HepG2 (cell line): ENCODE results near the gene PIGZ. TPM values are rescaled to one million over a fixed set of nuclear protein-coding genes. Genes with fewer than 3 reads are reported as not detected.

Source experiments
- BHLHE40 ChIP-seq: IDR thresholded peaks from 2 replicates; pipeline ENCODE4 v1.6.1; 2011; ENCODE audit warnings: low read length, improper control_type of control experiment
- HNF4G ChIP-seq, 2 experiments: sonication (generic) in 1 of 2; formaldehyde crosslinking in 1 of 2; IDR thresholded peaks; 2 replicates each; pipeline versions ENCODE4 v1.4.0 to v1.6.1; 2011 to 2020; ENCODE audit warnings: borderline replicate concordance in 2 of 2, low read depth in 2 of 2, mild to moderate bottlenecking in 2 of 2, low read length in 1 of 2, missing genetic modification reagents in 1 of 2, moderate library complexity in 1 of 2
- KAT2B ChIP-seq: fragments of 150-350 bp; IDR thresholded peaks from 2 replicates; pipeline ENCODE4 v1.6.1; 2014; ENCODE audit warnings: low read depth, low read length, borderline replicate concordance
- KDM4B ChIP-seq: sonication (generic); formaldehyde crosslinking; IDR thresholded peaks from 2 replicates; pipeline ENCODE4 v1.4.0; 2020; ENCODE audit warnings: missing genetic modification reagents
- KMT2A ChIP-seq: sonication (generic); formaldehyde crosslinking; IDR thresholded peaks from 2 replicates; pipeline ENCODE4 v1.4.0; 2020; ENCODE audit warnings: missing genetic modification reagents
- KMT2B ChIP-seq: IDR thresholded peaks from 2 replicates; pipeline ENCODE4 v1.6.1; 2016; ENCODE audit warnings: missing genetic modification reagents, missing compliant biosample characterization
- NCOR1 ChIP-seq: fragments of 200-600 bp; sonication (generic); IDR thresholded peaks from 2 replicates; pipeline ENCODE4 v1.7.0; 2017; ENCODE audit warnings: antibody characterized with exemption, low read length, borderline replicate concordance
- NR2F6 ChIP-seq, 2 experiments: IDR thresholded peaks; 2 replicates each; pipeline ENCODE4 v1.6.1; 2016; ENCODE audit warnings: antibody characterized with exemption in 1 of 2, mild to moderate bottlenecking in 1 of 2
- ONECUT2 ChIP-seq: sonication (generic); formaldehyde crosslinking; IDR thresholded peaks from 2 replicates; pipeline ENCODE4 v1.4.0; 2020; ENCODE audit warnings: missing genetic modification reagents
- PHF8 ChIP-seq: sonication (generic); formaldehyde crosslinking; IDR thresholded peaks from 2 replicates; pipeline ENCODE4 v1.5.0; 2020; ENCODE audit warnings: missing genetic modification reagents
- PRMT3 ChIP-seq: sonication (generic); formaldehyde crosslinking; IDR thresholded peaks from 2 replicates; pipeline ENCODE4 v1.8.1; 2022; ENCODE audit warnings: low read depth, mild to moderate bottlenecking, moderate library complexity, missing genetic modification reagents, borderline replicate concordance
- RCOR2 ChIP-seq: IDR thresholded peaks from 2 replicates; pipeline ENCODE4 v1.6.1; 2016; ENCODE audit warnings: missing biosample characterization, missing genetic modification reagents
- SALL1 ChIP-seq: sonication (generic); formaldehyde crosslinking; IDR thresholded peaks from 2 replicates; pipeline ENCODE4 v1.8.0; 2022; ENCODE audit warnings: mild to moderate bottlenecking, missing genetic modification reagents
- ZFY ChIP-seq: sonication (generic); formaldehyde crosslinking; IDR thresholded peaks from 2 replicates; pipeline ENCODE4 v1.4.0; 2020; ENCODE audit warnings: missing genetic modification reagents
- ZMYM4 ChIP-seq: sonication (generic); formaldehyde crosslinking; IDR thresholded peaks from 2 replicates; pipeline ENCODE4 v1.8.1; 2023; ENCODE audit warnings: mild to moderate bottlenecking, missing genetic modification reagents
- ZNF207 ChIP-seq: fragments of 450-650 bp; IDR thresholded peaks from 2 replicates; pipeline ENCODE4 v1.6.1; 2016; ENCODE audit warnings: antibody characterized with exemption, borderline replicate concordance
- ZNF441 ChIP-seq: sonication (generic); formaldehyde crosslinking; IDR thresholded peaks from 2 replicates; pipeline ENCODE4 v1.7.0; 2021; ENCODE audit warnings: missing genetic modification reagents, borderline replicate concordance
- ZNF484 ChIP-seq: sonication (generic); formaldehyde crosslinking; IDR thresholded peaks from 2 replicates; pipeline ENCODE4 v1.5.1; 2020; ENCODE audit warnings: mild to moderate bottlenecking, low read depth, missing genetic modification reagents, borderline replicate concordance
- ZNF772 ChIP-seq: sonication (generic); formaldehyde crosslinking; IDR thresholded peaks from 2 replicates; pipeline ENCODE4 v1.5.0; 2020; ENCODE audit warnings: mild to moderate bottlenecking, missing genetic modification reagents
- ZNF816 ChIP-seq: sonication (generic); formaldehyde crosslinking; IDR thresholded peaks from 2 replicates; pipeline ENCODE4 v1.8.0; 2022; ENCODE audit warnings: missing genetic modification reagents, mild to moderate bottlenecking, borderline replicate concordance
- polyA plus RNA-seq, 8 experiments: library from polyadenylated mRNA; depleted of rRNA in 3 of 8; stranded (reverse) in 7 of 8; unstranded in 1 of 8; fragments of >200 nt; fragmentation: Illumina TruSeq in 4 of 8; extraction: Trizol in 4 of 8; gene quantifications; 2 replicates each; pipeline versions ENCODE4 v1.2.1 to v1.2.3, GENCODE V29; 2011 to 2016; ENCODE audit warnings: low read depth in 4 of 8, missing spikeins in 1 of 8, mixed read lengths in 1 of 8; ENCODE audit not compliant: insufficient read depth in 1 of 8
- total RNA-seq, 5 experiments: library from RNA; depleted of rRNA; stranded (reverse); fragments of >200 nt; fragmentation: Illumina TruSeq; extraction: Trizol; gene quantifications; 2 replicates each; pipeline ENCODE4 v1.2.3, GENCODE V29; 2016; ENCODE audit warnings: low read depth in 1 of 5
- TF ChIP-seq, protein P1 (sequence below): IDR thresholded peaks from 2 replicates; pipeline ENCODE4 v1.6.1; 2016; ENCODE audit warnings: control low read depth
- TF ChIP-seq, protein P2 (sequence below), 2 experiments: sonication (generic) in 1 of 2; formaldehyde crosslinking in 1 of 2; IDR thresholded peaks; 2 replicates each; pipeline versions ENCODE4 v1.6.1 to v1.9.0; 2014 to 2022; ENCODE audit warnings: antibody characterized with exemption in 1 of 2, borderline replicate concordance in 1 of 2, inconsistent platforms in 1 of 2, low read depth in 1 of 2, missing genetic modification reagents in 1 of 2
- TF ChIP-seq, protein P3 (sequence below): sonication (generic); formaldehyde crosslinking; IDR thresholded peaks from 2 replicates; pipeline ENCODE4 v1.4.0; 2020; ENCODE audit warnings: mild to moderate bottlenecking, missing genetic modification reagents

Gene PIGZ
- total and polyA plus RNA-seq, 2 of the 13 experiments (the other 11 are each of a cell fraction or from before 2014, with no cell fraction given), result 4.7 to 60.5 TPM

DNA sequence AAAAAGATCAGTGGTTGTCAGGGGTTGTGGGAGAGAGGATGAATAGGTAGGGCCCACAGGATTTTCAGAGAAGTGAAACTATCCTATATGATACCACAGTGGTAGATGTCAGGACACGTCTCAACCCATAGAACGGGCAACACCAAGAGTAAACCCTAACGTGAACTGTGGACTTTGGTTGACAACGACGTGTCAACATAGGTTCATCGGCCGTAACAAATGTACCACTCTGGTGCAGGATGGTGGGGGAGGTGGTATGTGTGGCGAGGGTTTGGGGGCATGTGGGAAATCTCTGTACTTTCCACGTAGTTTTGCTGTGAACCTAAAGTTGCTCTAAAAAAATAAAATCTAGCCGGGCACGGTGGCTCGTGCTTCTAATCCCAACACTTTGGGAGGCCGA lies 13.0 kb upstream of the PIGZ start (continued):
- no peak for TF ChIP-seq ZNF484
- TF ChIP-seq ZFY (CRISPR knock-in tag), result no peak
- TF ChIP-seq SALL1 (CRISPR knock-in tag), result peak; percentile 77
- TF ChIP-seq NCOR1, result peak; percentile 64; the same call in 1 of the 2 replicates
- peak; percentile 65; the same call in 1 of the 2 replicates for TF ChIP-seq ZNF441 (CRISPR knock-in tag)
- TF ChIP-seq, protein P1, sequence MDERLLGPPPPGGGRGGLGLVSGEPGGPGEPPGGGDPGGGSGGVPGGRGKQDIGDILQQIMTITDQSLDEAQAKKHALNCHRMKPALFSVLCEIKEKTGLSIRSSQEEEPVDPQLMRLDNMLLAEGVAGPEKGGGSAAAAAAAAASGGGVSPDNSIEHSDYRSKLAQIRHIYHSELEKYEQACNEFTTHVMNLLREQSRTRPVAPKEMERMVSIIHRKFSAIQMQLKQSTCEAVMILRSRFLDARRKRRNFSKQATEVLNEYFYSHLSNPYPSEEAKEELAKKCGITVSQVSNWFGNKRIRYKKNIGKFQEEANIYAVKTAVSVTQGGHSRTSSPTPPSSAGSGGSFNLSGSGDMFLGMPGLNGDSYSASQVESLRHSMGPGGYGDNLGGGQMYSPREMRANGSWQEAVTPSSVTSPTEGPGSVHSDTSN (CRISPR knock-in tag), result 0 out of 2 replicates have a peak, but pooled peaks have one; percentile 31
- peak; percentile 88 for TF ChIP-seq ZMYM4 (CRISPR knock-in tag)
- TF ChIP-seq BHLHE40, result 0 out of 2 replicates have a peak, but pooled peaks have one; percentile 14
- no peak for TF ChIP-seq RCOR2 (CRISPR knock-in tag)
- TF ChIP-seq ZNF207, result no peak
- 0 out of 2 replicates have a peak, but pooled peaks have one; percentile 25 for TF ChIP-seq PHF8 (CRISPR knock-in tag)
- TF ChIP-seq PRMT3 (CRISPR knock-in tag), result no peak
- peak; percentile 94 for TF ChIP-seq HNF4G (IDR thresholded peaks at IDR 0.05; ENCODE audit: borderline replicate concordance, low read depth, low read length)
- TF ChIP-seq HNF4G (CRISPR knock-in tag; IDR thresholded peaks at IDR 0.05; ENCODE audit: borderline replicate concordance, low read depth), result peak; percentile 76; the same call in 1 of the 2 replicates
- no peak for TF ChIP-seq KMT2B
- TF ChIP-seq, protein P2, sequence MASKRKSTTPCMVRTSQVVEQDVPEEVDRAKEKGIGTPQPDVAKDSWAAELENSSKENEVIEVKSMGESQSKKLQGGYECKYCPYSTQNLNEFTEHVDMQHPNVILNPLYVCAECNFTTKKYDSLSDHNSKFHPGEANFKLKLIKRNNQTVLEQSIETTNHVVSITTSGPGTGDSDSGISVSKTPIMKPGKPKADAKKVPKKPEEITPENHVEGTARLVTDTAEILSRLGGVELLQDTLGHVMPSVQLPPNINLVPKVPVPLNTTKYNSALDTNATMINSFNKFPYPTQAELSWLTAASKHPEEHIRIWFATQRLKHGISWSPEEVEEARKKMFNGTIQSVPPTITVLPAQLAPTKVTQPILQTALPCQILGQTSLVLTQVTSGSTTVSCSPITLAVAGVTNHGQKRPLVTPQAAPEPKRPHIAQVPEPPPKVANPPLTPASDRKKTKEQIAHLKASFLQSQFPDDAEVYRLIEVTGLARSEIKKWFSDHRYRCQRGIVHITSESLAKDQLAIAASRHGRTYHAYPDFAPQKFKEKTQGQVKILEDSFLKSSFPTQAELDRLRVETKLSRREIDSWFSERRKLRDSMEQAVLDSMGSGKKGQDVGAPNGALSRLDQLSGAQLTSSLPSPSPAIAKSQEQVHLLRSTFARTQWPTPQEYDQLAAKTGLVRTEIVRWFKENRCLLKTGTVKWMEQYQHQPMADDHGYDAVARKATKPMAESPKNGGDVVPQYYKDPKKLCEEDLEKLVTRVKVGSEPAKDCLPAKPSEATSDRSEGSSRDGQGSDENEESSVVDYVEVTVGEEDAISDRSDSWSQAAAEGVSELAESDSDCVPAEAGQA (IDR thresholded peaks at IDR 0.05; ENCODE audit: low read depth), result 0 out of 2 replicates have a peak, but pooled peaks have one; percentile 43
- TF ChIP-seq, protein P2 (CRISPR knock-in tag; IDR thresholded peaks at IDR 0.05; ENCODE audit: borderline replicate concordance), result no peak
- no peak for TF ChIP-seq ZNF772 (CRISPR knock-in tag)
- TF ChIP-seq NR2F6 (IDR thresholded peaks at IDR 0.05), result no peak
- peak; percentile 56; the same call in 1 of the 2 replicates for TF ChIP-seq NR2F6 (CRISPR knock-in tag; IDR thresholded peaks at IDR 0.05)
- TF ChIP-seq, protein P3, sequence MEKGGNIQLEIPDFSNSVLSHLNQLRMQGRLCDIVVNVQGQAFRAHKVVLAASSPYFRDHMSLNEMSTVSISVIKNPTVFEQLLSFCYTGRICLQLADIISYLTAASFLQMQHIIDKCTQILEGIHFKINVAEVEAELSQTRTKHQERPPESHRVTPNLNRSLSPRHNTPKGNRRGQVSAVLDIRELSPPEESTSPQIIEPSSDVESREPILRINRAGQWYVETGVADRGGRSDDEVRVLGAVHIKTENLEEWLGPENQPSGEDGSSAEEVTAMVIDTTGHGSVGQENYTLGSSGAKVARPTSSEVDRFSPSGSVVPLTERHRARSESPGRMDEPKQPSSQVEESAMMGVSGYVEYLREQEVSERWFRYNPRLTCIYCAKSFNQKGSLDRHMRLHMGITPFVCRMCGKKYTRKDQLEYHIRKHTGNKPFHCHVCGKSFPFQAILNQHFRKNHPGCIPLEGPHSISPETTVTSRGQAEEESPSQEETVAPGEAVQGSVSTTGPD, result peak; percentile 53
- no peak for TF ChIP-seq KMT2A
- no peak for TF ChIP-seq ONECUT2 (CRISPR knock-in tag)
- no peak for TF ChIP-seq KDM4B (CRISPR knock-in tag)
- no peak for TF ChIP-seq KAT2B
- TF ChIP-seq ZNF816, result no peak
